ENCODE measurements around the gene ARPC5L.

DNA sequence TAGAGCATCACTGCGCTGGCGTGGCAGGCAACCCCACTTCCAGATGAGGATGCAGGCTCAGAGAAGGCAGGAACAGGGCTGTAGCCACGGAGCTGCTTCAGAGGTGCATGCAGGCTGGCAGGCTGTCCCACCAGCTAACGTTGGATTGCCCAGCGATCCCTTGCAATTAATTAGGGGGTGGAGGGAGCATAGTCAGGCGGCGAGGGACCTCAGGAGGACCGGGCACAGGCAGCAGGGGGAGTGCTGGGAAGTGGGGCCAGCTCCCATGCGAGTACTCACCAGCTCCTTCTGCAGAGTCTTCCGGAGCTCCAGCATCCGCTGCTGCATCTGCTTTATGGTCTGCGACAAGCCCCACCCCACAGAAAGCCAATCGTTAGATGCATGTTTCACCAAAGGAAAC lies 20.3 kb downstream of the ARPC5L start:
- TF ChIP-seq, protein P1, sequence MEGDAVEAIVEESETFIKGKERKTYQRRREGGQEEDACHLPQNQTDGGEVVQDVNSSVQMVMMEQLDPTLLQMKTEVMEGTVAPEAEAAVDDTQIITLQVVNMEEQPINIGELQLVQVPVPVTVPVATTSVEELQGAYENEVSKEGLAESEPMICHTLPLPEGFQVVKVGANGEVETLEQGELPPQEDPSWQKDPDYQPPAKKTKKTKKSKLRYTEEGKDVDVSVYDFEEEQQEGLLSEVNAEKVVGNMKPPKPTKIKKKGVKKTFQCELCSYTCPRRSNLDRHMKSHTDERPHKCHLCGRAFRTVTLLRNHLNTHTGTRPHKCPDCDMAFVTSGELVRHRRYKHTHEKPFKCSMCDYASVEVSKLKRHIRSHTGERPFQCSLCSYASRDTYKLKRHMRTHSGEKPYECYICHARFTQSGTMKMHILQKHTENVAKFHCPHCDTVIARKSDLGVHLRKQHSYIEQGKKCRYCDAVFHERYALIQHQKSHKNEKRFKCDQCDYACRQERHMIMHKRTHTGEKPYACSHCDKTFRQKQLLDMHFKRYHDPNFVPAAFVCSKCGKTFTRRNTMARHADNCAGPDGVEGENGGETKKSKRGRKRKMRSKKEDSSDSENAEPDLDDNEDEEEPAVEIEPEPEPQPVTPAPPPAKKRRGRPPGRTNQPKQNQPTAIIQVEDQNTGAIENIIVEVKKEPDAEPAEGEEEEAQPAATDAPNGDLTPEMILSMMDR (conservative IDR thresholded peaks at IDR 0.05; ENCODE audit: low read depth, low read length): no peak
- no peak for TF ChIP-seq EZH2 (IDR thresholded peaks at IDR 0.05; ENCODE audit: borderline replicate concordance, low read depth, low read length, poor library complexity, severe bottlenecking)
